ENCODE results near the gene FREY1.
"Not testable (repeated sequence)": the region's sequence is repeated elsewhere in the genome, so short reads cannot be mapped to it uniquely, and the experiment has no call there.

Gene FREY1

GRCh38 chr11:45913942-45914635 is 7.0 kb upstream of the FREY1 start:
- DNase-seq (ENCODE audit: low read depth in 2 of 2) = no peak

- no peak for DNase-seq (ENCODE audit: low read depth in 2 of 2)
Observed at GRCh38 chr11:45913514-45913913, 6.4 kb upstream of the FREY1 start.

DNA sequence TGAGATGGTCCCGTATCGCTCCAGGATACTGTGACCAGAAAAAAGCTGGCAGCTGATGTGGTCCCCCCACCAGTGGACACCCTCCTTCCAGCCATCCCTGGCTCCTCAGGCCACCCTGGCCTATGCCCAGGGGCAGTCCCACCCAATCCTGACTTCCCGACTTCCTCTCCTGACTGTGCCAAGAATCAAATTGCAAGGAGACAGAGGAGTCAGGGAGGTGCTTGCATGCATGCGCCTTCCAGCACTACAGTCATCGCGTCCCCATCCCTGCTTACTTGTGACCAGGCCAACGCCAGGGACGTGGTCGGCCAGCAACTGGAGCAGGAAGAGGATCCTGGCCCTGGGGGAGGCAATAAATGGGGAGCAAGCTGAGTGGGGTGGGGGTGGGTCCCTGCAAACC is 3.6 kb upstream of the FREY1 start:
- no peak for DNase-seq (ENCODE audit: low read depth in 2 of 2)

DNA sequence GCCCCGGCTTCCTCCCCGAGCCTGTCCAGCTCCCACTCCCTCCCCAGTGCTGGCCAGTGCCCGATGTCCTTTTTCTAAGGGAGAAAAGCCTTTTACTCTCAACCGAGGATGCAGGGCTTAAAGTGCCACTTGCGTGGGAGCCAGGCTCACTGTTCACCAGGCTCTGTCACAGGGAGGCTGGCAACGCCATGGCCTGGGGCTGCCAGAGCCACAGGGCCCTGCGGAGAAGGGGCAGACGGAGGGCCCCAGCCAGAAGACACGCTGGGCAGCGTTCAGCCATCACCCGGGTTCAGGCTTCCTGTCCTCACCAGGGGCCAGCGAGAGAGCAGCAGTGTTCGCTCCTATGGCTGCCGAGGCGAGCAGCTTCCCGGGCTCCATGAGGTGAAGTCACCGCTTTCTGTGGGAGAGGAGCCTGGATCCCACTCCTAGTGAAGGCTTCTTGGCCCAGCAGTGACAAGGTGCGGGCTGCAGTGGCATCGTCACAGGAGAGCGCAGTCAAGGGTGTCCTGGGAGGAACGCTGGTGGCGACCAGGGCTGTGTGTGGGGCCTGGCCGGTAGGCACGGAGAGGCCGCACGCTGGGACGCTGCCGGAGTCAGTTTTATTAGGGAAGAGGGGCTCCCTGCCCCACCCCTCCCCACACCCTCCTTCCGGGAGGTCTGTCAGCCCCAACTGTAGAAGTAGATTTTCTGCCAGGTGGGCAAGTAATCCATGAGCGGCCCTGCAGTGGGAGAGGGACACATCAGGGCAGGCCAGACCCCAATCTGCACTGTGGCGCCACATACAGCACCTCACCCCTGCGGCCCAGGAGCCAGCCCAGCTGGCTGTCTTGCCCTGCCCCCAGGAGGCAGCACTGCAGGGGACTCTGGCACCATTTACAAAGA is 2.8 kb upstream of the FREY1 start:
- no peak for DNase-seq (ENCODE audit: low read depth in 2 of 2)

DNA sequence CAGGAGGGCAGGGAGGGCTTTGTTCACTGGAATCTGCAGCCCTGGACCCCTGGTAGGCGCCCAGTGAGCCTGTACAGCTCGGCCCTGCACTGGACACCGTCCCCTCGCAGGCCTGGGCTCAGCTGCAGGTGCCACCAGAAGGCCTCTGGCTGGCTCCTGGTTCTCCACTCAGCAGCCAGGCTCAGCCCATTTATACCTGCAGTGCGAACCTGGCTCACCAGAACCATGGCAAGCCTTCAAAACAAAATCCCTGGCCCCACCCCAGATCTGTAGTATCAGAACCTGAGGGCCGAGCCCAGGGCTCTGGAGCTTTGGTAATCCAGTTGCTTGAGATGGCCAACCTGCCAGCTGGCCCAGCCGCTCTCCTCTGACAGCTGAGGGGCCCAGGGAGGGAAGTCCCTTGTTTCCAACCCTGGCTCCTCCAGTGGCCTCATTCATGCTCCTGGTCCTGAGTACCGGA is 870 bp upstream of the FREY1 start:
- no peak for DNase-seq (ENCODE audit: low read depth in 2 of 2)

GRCh38 chr11:45906096-45906682 is 882 bp downstream of the FREY1 start:
- DNase-seq (ENCODE audit: low read depth in 2 of 2) = no peak

DNA sequence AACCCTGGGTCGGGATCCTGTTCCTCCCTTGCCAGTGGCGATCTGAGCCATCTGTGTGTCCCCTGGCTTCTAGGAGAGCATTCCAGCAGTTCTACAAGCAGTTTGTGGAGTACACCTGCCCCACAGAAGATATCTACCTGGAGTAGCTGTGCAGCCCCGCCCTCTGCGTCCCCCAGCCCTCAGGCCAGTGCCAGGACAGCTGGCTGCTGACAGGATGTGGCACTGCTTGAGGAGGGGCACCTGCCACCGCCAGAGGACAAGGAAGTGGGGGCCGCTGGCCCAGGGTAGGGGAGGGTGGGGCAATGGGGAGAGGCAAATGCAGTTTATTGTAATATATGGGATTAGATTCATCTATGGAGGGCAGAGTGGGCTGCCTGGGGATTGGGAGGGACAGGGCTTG is 1.5 kb downstream of the FREY1 start:
- DNase-seq (ENCODE audit: low read depth in 2 of 2) = not testable (repeated sequence)

GRCh38 chr11:45905095-45905494 is 2.0 kb downstream of the FREY1 start:
- DNase-seq (ENCODE audit: low read depth in 2 of 2) = no peak

- DNase-seq (ENCODE audit: low read depth in 2 of 2) = no peak
Observed at GRCh38 chr11:45904309-45904915, 2.7 kb downstream of the FREY1 start.

DNA sequence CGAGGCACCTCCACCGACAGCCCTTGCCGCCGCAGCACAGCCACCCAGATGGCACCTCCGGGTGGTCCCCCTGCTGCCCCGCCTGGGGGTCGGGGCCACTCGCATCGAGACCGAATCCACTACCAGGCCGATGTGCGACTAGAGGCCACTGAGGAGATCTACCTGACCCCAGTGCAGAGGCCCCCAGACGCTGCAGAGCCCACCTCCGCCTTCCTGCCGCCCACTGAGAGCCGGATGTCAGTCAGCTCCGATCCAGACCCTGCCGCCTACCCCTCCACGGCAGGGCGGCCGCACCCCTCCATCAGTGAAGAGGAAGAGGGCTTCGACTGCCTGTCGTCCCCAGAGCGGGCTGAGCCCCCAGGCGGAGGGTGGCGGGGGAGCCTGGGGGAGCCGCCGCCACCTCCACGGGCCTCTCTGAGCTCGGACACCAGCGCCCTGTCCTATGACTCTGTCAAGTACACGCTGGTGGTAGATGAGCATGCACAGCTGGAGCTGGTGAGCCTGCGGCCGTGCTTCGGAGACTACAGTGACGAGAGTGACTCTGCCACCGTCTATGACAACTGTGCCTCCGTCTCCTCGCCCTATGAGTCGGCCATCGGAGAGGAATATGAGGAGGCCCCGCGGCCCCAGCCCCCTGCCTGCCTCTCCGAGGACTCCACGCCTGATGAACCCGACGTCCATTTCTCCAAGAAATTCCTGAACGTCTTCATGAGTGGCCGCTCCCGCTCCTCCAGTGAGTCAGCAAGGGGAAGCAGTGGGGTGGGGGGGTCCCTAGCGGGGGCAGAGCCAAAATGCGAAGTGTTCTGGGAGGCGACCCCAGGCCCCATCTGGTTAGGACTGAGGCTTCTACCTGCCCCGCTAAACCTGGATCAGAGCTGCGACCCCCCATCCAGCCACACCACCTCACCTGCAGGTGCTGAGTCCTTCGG is 4.4 kb downstream of the FREY1 start:
- no peak for DNase-seq (ENCODE audit: low read depth in 2 of 2)

DNA sequence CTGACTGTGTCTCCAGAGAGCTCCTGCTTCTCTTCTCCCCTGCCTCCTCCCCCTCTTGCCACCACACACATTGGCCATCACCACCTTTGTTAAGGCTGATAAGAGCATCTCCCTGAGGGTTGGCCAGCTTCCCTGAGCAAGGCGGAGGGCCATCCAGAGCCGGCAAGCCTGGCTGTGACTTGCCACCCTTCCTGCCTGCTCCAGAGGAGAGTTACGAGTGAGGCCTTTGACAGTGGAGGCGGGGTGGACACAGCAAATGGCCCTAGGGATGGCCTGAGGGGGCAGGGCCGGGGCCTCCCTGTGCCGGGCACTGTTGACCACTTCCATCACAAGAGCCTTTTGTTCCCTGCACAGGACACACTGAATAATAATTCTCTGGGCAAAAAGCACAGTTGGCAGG is 5.4 kb downstream of the FREY1 start:
- no peak for DNase-seq (ENCODE audit: low read depth in 2 of 2)

DNA sequence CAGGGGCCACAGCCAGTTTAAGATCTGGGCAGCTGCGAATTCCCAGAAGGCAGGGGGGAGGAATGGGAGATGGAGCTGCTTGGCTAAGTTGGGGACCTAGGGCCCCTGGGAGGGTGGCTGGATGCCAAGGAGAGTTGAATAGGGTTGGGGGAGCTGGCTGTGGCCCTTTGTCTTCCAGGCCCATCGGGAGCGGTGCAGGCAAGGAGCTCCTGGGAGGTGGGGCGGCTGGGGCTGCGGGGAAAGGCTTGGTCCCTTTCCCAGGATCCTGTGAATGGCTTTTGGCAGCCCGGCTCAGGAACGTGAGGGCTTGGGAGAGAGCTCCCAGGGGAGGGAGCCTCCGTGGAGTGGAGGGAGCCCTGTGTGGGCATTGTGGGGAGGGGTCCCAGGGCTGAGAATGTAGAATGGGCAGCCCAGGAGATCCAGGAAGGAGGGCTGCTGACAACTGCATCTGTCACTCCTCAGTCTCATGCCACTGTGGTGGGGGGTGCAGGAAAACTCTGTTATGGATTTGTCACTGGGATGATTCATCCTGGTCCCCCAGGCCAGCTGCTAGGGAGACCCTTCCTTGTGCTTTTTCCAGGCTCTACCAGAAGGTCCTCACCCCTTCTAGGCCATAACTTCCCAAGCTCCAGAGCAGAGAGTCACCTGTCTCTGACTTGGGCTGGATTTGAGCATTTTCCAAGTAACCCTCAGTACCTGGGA is 6.0 kb downstream of the FREY1 start:
- no peak for DNase-seq (ENCODE audit: low read depth in 2 of 2)

- not testable (repeated sequence) for DNase-seq (ENCODE audit: low read depth in 2 of 2)
Observed at GRCh38 chr11:45900175-45900800, 6.8 kb downstream of the FREY1 start.

- peak; percentile 65 for DNase-seq (ENCODE audit: low read depth in 2 of 2)
Observed at GRCh38 chr11:45899448-45900174, 7.5 kb downstream of the FREY1 start.

- DNase-seq (ENCODE audit: low read depth in 2 of 2) = no peak
Observed at GRCh38 chr11:45899086-45899447, 8.0 kb downstream of the FREY1 start.

DNA sequence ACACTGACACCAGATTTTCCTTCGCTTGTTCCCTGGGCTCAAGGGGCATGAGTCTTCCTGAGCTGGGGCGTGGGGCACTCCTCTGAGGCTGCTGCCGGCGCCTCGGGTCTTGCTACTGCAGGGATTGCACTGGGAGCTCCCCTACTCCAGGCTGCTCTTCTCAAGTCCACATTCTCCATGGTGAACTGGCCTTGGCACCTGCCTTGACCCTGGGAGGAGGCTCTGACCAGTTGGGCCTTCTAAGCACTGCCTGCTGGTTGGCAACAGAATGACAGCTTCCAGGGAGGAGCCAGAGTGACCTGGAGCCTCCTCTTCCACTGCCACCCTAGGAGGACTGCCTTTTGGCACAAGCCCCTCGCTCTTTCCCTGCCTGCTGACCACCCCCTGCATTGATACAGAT is 9.5 kb downstream of the FREY1 start:
- DNase-seq (ENCODE audit: low read depth in 2 of 2) = no peak

DNA sequence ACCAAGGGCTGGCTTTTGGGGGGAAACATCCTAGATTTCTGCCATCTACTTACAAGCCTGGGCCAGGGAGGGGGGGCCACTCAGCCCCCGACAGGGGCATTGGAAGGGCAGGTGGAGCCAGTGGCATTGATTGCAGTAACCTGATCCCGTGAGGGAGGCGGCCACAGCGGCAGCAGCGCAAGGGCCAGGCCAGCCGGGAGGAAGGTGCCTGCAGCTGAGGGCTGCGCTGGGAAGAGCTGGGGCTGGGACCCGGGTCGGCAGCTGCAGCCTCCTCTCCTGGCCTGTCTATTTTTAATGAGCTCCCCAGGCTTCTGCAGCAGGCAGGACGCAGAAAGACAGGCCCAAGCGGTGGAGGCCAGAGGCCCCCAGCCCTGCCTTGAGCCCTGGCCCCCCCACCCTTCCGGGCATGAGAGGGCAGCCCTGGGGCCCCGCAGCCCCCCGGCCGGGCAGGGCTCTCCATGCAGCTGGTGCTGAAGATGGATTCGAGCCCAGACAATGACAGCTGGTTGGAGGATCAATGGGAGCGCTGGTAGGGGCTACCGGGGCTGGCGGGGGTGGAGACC is 10.6 kb downstream of the FREY1 start:
- no peak for DNase-seq (ENCODE audit: low read depth in 2 of 2)

- DNase-seq (ENCODE audit: low read depth in 2 of 2) = no peak
Observed at GRCh38 chr11:45895553-45896259, 11.4 kb downstream of the FREY1 start.

Measured in stimulated activated CD8-positive, alpha-beta memory T cell treated with anti-CD3 and anti-CD28 coated beads, Interleukin-2, amount 100 ng/mL, for 48 hours (primary cell).